ENCODE data around the gene CNTNAP2.
"Not testable (repeated sequence)": the region's sequence is repeated elsewhere in the genome, so short reads cannot be mapped to it uniquely, and the experiment has no call there.

The CNTNAP2 gene

DNA sequence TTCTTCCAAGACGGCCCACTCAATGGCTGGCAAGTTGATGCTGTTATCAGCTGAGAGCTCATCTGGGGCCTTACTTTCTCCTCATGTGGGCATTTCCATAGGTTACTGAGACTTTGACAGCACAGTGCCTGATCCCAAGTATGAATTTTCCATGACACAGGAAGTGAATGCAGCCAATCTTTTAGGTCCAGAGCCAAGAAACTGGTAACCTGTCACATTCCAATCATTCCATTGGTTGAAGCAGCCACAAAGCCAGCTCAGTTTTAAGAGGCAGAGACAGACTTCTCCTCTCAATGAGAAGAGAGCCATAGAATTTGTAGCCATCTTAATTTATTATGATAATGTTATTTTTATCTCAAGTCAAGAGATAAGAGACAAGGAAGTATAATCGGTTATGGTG lies 775.5 kb downstream of the CNTNAP2 start:
- DNase-seq (ENCODE audit: low read depth), result no peak

DNA sequence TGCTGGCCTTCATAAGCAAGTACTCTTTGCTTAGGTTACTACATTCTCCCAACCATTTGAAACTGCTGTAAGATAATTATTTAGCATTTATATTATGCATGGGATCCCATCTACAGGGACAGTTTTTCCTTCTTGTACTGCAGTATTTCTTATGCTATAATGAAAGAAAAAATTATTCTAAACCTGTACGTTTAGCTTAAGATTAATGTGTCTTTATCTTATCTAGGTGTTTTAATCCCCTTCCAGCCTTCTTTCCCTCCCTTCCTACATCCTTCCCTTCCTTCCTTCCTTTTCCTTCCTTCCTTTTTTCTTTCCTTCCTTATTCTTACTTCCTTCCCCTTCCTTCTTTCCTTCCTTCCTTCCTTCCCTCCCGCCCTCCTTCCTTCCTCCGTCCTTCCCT lies 778.3 kb downstream of the CNTNAP2 start:
- DNase-seq (ENCODE audit: low read depth), result no peak

GRCh38 chr7:146902266-146902665 lies 785.7 kb downstream of the CNTNAP2 start:
- no peak for DNase-seq (ENCODE audit: low read depth)

DNA sequence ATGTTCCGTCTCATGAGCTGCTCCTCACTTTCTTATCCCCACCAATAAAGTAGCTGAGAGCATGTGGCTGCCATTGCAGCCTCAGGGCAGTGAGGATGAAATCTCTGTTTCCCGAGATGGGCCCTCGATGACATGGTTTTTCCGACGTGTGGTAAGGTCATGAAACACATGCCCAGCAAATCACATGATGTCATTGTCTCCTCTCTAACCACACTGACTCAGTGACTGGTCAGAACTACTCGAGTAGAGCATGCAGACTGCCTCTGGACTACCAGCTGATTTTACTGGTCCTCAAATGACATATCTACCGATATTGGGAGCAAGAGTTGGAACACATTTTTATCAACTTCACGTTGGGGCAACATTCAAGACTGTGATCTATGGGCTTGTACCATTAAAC lies 786.1 kb downstream of the CNTNAP2 start:
- DNase-seq (ENCODE audit: low read depth), result no peak

GRCh38 chr7:146905746-146906145 lies 789.1 kb downstream of the CNTNAP2 start:
- not testable (repeated sequence) for DNase-seq (ENCODE audit: low read depth)

GRCh38 chr7:146922782-146923181 lies 806.2 kb downstream of the CNTNAP2 start:
- DNase-seq (ENCODE audit: low read depth), result no peak

- DNase-seq (ENCODE audit: low read depth), result no peak
Observed at GRCh38 chr7:146926841-146927240, 810.2 kb downstream of the CNTNAP2 start.

GRCh38 chr7:146937836-146938235 lies 821.2 kb downstream of the CNTNAP2 start:
- DNase-seq (ENCODE audit: low read depth), result no peak

DNA sequence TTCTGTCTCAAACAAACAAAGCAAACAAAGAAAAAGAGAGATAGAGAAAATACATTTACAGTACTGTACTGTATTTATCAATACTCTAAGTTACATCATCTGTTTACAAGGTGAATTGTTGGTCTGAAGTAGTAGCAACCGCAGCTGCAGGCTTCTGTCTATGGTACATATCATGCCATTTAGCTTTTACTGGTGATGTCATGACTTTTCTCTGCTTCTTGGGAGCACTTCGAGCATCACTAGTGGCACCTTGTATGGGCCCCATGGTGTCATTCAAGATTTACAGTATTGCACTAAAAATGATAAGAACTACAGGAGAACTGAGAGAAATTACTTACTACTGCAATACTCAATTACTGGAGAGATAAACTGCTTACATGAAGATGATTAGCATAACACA lies 826.9 kb downstream of the CNTNAP2 start:
- DNase-seq (ENCODE audit: low read depth), result no peak

DNA sequence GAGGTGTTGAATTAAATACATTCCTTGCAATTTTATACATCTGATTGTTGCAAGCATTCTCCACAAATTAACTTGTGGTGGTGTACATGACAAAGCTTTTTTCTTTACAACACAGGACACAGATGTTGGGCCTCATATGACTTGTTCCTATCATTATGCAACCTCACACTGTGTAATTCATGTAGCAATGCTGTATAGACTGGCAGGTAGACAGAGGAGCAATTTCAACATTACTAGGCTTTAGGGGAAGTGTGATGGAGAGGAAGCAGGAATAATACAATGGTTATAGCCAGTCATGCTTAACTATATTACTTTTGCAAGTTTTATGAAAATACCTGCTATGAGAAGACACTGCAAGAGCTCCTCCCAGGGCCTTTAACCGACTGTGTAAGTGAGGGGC lies 832.1 kb downstream of the CNTNAP2 start:
- no peak for DNase-seq (ENCODE audit: low read depth)

DNA sequence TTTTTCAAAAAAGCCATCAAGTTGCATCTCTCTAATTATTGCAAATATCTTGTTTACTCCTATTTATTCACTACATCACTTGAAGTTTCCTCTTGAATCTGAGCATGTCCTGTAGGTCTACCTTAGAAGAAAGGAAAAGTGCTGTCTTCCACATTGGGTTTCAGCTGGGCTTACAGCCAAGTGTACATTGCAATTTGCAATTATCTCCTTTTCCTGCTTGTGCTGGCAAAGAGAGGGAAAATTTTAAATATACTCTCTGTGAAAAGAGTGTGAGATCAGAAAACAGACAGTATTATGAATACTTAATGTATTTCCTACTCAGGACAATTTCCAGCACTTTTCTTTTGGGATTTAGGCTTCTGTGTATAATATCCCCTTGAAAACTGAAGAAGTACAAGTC lies 839.7 kb downstream of the CNTNAP2 start:
- no peak for DNase-seq (ENCODE audit: low read depth)

- no peak for DNase-seq (ENCODE audit: low read depth)
Observed at GRCh38 chr7:146956853-146957252, 840.3 kb downstream of the CNTNAP2 start.

DNA sequence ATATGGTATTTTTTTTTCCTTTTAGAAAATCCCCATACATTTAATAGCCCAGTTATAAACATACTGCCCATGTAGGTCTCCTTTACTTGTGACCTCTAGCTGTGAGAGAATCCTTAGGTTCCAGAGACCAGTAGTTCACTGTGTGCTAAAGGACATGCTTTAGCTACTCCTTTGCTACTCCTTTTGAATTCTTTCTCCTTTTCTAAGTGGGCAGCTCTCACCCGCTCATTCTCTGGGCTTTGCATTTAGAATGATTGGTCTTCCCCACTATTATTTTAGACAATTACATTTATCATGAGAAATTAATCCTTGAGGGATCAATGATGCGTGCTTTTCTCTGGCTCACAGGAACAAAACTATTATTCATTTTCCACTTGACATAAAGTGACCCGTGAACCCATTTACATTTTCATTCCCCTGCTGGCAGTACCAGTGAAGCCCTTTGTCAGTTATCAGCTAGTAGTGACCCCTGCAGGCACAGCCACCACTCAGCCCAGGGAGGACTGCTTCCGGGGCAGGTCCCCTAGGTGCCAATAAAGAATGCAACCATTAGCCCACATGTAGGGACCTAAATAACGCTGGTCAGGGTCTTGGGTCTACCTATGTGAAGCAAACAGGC lies 844.3 kb downstream of the CNTNAP2 start:
- no peak for DNase-seq (ENCODE audit: low read depth)

GRCh38 chr7:146961617-146962016 lies 845.0 kb downstream of the CNTNAP2 start:
- DNase-seq (ENCODE audit: low read depth), result peak; percentile 89

DNA sequence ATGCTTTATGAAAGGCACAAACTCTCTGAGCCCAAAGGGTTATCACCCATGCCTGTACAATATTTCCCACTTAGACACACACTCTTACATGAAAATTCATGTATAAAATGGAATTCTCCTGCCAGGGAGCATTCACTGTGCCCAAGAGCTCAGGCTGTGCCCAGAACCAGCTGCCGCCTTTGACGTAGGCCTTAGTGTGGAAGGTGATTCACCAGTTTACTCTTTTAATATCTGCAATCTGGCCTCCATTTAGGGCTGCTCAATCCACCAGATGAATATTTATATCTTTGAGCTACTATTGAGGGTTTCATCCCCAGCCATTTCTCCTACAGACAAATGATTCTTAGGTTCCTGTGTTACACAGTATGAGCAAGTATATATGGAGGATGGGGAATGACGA lies 849.7 kb downstream of the CNTNAP2 start:
- no peak for DNase-seq (ENCODE audit: low read depth)

- DNase-seq (ENCODE audit: low read depth), result no peak
Observed at GRCh38 chr7:146982482-146982881, 865.9 kb downstream of the CNTNAP2 start.

GRCh38 chr7:146991596-146991995 lies 875.0 kb downstream of the CNTNAP2 start:
- no peak for DNase-seq (ENCODE audit: low read depth)

- no peak for DNase-seq (ENCODE audit: low read depth)
Observed at GRCh38 chr7:146993764-146994163, 877.2 kb downstream of the CNTNAP2 start.

DNA sequence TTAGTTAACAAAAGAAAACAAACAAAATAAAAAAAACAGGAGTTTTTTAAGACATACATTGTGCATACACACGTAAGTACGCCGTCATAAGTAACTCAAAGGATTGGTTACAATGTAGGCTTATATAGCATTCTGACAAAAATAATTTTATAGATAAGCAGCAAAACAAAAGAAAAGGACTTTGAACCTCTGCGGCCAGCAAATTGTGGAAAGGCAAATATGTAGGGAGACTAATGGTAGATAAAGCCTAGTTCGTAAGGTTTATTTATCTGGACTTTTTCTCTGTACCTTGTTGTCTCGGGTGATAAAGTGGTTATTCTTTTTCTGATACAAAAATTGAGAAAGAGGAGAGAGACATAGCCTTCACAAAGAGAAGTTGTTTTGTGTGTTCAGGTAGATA lies 891.9 kb downstream of the CNTNAP2 start:
- no peak for DNase-seq (ENCODE audit: low read depth)

GRCh38 chr7:147012666-147013065 lies 896.1 kb downstream of the CNTNAP2 start:
- no peak for DNase-seq (ENCODE audit: low read depth)

DNA sequence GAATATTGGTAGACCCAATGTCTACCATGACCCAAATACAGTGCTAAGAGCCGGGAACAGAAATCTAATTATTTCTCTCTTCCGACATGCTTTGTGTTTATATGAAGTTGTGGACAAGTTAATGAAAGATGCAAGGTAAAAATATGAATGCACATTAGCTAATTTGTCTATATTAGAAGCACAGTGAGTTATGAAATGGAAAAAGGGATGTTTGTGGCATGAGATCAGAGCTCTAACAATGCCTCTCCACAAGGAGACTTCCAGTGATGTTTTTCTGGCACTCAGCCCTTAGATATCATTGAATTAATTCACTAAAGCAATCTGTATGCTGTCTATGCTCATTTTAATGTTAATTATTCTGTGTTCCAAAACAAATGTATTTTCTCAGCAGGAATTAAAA lies 897.2 kb downstream of the CNTNAP2 start:
- DNase-seq (ENCODE audit: low read depth), result no peak

- peak; percentile 25 for DNase-seq (ENCODE audit: low read depth)
Observed at GRCh38 chr7:147014286-147014955, 897.8 kb downstream of the CNTNAP2 start.

DNA sequence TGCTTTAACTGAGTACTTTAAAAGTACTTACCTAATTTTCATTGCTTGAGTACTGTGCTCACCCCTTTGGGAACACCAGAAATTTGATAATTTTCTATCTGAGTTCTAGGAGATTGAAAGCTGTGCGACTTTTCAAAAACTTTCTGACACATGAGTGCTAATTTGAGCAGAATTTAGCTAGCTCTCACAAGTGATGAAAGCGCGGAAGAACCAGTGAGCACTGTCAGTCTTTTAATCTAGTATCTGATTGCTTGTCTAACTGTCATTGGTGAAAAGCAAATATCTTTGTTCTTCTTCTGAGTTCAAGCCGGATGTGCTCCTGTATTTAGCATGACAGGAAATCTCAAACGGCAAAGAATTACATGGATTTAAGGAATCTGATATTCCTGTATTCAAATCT lies 899.4 kb downstream of the CNTNAP2 start:
- no peak for DNase-seq (ENCODE audit: low read depth)

GRCh38 chr7:147022056-147022455 lies 905.5 kb downstream of the CNTNAP2 start:
- peak; percentile 28 for DNase-seq (ENCODE audit: low read depth)

Measured in stromal cell of bone marrow (primary cell).